ENCODE results near the gene IMPDH2. TPM values are rescaled to one million over a fixed set of nuclear protein-coding genes. Genes with fewer than 3 reads are reported as not detected.

The IMPDH2 gene
- total and polyA plus RNA-seq, 2 experiments from 2014 or later: 198 to 314 TPM

- ATAC-seq: no peak
- Histone ChIP-seq H3K79me2 (replicated peaks; ENCODE audit: insufficient read depth) (peaks cover 18% of the 10 kb centered on the region), H3K4me3 (peak overlapping the region; percentile 97), H3K36me3 (ENCODE audit: insufficient read depth) (peaks cover 23% of the 10 kb centered on the region), H3K4me1 (ENCODE audit: insufficient read depth) (peaks cover 27% of the 10 kb centered on the region; the same call in 1 of the 2 replicates), H2AFZ (no peak overlapping the region; the same call in 1 of the 2 replicates), H3F3A (replicated peaks; ENCODE audit: low read depth) (peaks cover 51% of the 10 kb centered on the region), H3K27me3 (ENCODE audit: insufficient read depth) (no peaks in the 10 kb centered on the region), H3K4me2 (peak overlapping the region; percentile 99), H4K20me1 (replicated peaks; ENCODE audit: insufficient read depth) (peaks cover 14% of the 10 kb centered on the region), H3K27ac (ENCODE audit: low read depth) (no peak overlapping the region), H3K9me2 (ENCODE audit: insufficient read depth) (no peaks in the 10 kb centered on the region)
- H3K27ac Mint-ChIP-seq: peak overlapping the region; percentile 81; the same call in 1 of the 2 replicates
- H3K4me3 Mint-ChIP-seq: peak overlapping the region; percentile 93
- H3K9me3 Mint-ChIP-seq: no peaks in the 10 kb centered on the region; the same call in 2 of the 3 replicates
- H3K27me3 Mint-ChIP-seq (ENCODE audit: insufficient read depth, low read depth, poor library complexity): peaks cover 32% of the 10 kb centered on the region
- peaks cover 49% of the 10 kb centered on the region for H3K36me3 Mint-ChIP-seq (ENCODE audit: low read depth)
- TF ChIP-seq STAT1 (IDR thresholded peaks at IDR 0.05; ENCODE audit: unreplicated experiment) (no peak), JUNB (IDR thresholded peaks at IDR 0.05; ENCODE audit: unreplicated experiment) (no peak), EZH2phosphoT487 (IDR thresholded peaks at IDR 0.05; ENCODE audit: unreplicated experiment) (no peak), ETS1 (IDR thresholded peaks at IDR 0.05) (no peak), NANOG (IDR thresholded peaks at IDR 0.05; ENCODE audit: borderline replicate concordance) (no peak), CREB1 (CRISPR knock-in tag; IDR thresholded peaks at IDR 0.05; ENCODE audit: low read depth) (no peak), ZNF114 (CRISPR knock-in tag; IDR thresholded peaks at IDR 0.05) (no peak), CTCF (conservative IDR thresholded peaks at IDR 0.05; ENCODE audit: low read depth in 2 of 2) (no peak), REST (IDR thresholded peaks at IDR 0.05; ENCODE audit: unreplicated experiment) (no peak), EZH2 (IDR thresholded peaks at IDR 0.05; ENCODE audit: low read depth, unreplicated experiment) (no peak)
- no peak for DNase-seq (ENCODE audit: low spot score)
- H3K4me1 Mint-ChIP-seq: peaks cover 24% of the 10 kb centered on the region
These were observed 9.3 kb downstream of the IMPDH2 start for GRCh38 chr3:49019941-49020329.
